ENCODE data around the gene PEPD.
A peak's percentile ranks its signal among the peaks of the same experiment; 100 is the strongest.

PEPD gene

GRCh38 chr19:33408538-33409434 lies 112.8 kb downstream of the PEPD start:
- H3K4me3 ChIP-seq (ENCODE audit: low read depth, low read length) = no peak overlapping the region
- no peak for TF ChIP-seq CTCF (IDR thresholded peaks at IDR 0.05; ENCODE audit: borderline replicate concordance, insufficient read depth, low read depth, low read length)

- TF ChIP-seq CTCF (IDR thresholded peaks at IDR 0.05; ENCODE audit: borderline replicate concordance, insufficient read depth, low read depth, low read length) = no peak
- H3K4me3 ChIP-seq (ENCODE audit: low read depth, low read length) = no peak overlapping the region
These were observed 113.5 kb downstream of the PEPD start for GRCh38 chr19:33408116-33408515.

GRCh38 chr19:33407716-33408115 lies 113.9 kb downstream of the PEPD start:
- no peak for TF ChIP-seq CTCF (IDR thresholded peaks at IDR 0.05; ENCODE audit: borderline replicate concordance, insufficient read depth, low read depth, low read length)
- H3K4me3 ChIP-seq (ENCODE audit: low read depth, low read length) = no peak overlapping the region

DNA sequence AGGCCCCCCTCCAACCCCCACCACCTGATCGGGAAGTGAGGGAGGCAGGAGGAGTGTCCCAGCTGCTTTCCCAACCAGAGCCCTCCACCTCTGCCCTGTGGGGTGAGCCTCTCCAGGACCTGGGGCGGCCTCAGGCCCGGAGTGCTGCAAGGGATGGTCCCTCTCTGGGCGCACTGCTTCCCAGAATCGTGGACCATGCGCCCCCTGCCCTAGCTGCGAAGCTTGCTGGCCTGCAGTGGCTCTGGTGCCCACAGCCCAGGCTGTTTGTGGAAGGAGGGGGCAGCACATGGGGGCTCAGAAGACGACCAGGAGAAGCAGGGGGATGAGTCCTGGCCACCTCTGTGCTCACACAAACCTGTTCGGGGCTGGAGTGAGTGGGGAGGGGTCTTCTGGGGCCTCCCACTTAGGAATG lies 114.4 kb downstream of the PEPD start:
- no peak for TF ChIP-seq CTCF (IDR thresholded peaks at IDR 0.05; ENCODE audit: borderline replicate concordance, insufficient read depth, low read depth, low read length)
- H3K4me3 ChIP-seq (ENCODE audit: low read depth, low read length) = no peak overlapping the region

DNA sequence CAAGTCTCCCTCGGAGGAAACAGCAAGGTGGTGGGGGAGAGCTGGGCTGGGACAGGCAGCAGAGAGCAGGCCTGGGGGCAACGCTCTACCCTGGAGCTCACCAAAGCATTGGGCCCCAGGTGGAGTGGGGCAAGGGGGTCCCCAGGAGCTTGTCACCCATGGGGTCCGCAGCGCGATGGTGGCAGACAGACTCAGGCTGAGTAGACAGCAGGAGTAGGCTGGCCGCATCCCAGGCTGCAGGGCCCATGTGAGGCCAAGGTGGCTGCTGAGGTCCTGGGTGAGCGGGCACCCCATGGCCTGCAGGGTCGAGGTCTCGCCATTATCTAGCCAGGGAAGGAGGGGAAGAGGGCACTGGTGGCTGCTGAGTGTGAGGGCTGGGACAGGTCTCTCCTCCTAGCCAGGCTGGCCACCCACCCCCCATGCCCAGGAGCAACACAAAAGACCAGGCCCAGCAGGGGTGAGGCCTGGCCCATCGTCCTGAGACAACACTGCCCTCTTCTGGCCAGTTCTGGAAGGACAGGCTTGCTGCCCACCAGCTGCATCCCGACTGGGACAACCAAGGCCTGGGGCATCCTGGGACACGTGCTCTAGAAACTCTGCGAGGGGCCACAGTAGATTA lies 115.0 kb downstream of the PEPD start:
- TF ChIP-seq CTCF (IDR thresholded peaks at IDR 0.05; ENCODE audit: borderline replicate concordance, insufficient read depth, low read depth, low read length) = peak; percentile 92

DNA sequence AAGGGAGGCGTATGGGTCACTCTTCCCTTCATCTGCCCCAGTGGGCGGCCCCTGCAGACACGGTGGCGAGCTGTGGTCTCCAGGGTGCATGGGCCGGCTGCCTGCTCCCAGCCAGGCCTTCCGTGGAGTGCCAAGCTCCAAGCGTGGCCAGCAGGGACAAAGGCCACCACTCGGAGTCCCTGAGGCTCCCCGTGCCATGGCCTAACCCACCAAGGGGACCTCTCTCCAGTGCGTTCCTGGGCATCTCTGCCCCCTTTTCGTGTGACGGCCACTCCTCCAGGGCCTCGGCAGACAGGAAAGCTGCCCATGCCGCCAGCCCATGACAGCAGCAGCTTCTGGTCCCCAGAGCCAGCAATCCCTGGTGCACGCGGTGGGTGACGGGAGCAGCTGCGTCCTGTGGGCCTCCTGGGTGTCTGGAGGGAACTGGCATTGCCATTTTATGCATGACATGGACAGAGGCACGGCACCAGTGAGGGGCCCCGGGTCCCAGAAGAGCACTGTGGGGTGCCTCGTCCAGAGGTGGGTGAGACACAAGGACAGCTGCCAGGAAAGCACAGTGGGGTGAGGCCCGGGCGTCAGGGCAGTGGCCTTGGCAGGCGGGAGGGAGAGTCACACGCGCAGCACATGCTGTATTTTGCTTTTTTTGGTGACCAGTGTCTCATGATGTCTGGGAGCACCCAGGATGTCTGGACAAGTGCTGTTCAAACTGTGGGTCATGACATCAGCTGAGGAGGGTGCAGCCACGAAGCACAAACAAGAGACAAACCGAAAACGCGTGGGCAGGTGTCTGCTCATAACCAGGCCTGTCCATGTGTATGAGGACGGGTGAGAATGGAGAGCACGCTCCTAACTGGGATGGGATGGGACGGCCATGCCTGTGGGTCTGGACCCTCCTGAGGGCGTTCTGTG lies 115.8 kb downstream of the PEPD start:
- H3K4me3 ChIP-seq (ENCODE audit: low read depth, low read length) = no peak overlapping the region
- TF ChIP-seq CTCF (IDR thresholded peaks at IDR 0.05; ENCODE audit: borderline replicate concordance, insufficient read depth, low read depth, low read length) = no peak

More for the DNA sequence above, 115.0 kb downstream of the PEPD start:
- no peak overlapping the region for H3K4me3 ChIP-seq (ENCODE audit: low read depth, low read length)

Data from GM12875 (cell line).